T-helper 17 cell (primary cell): ENCODE data around the gene OPN1MW3. TPM values are rescaled to one million over a fixed set of nuclear protein-coding genes. Genes with fewer than 3 reads are reported as not detected.

Source experiments
- ATAC-seq: fragments of 150-1000 bp; cut with Tn5 transposase; 2 replicates; pipeline ENCODE4 v1.10.0; 2021; ENCODE audit warnings: mild to moderate bottlenecking, moderate library complexity
- DNase-seq, 3 donors: peaks; one replicate each; pipeline versions ENCODE4 v3.0.0 to v3.0.0-alpha.2; 2020 to 2021
- H3K9me3 ChIP-seq: one replicate; pipeline ENCODE4 v1.7.0; 2013; ENCODE audit warnings: low read length, mild to moderate bottlenecking; ENCODE audit not compliant: control insufficient read depth, poor library complexity, severe bottlenecking
- H3K27ac Mint-ChIP-seq: one replicate; pipeline ENCODE4 v1.8.0; 2022; ENCODE audit warnings: mild to moderate bottlenecking, moderate library complexity, mixed read lengths
- H3K27me3 Mint-ChIP-seq: one replicate; pipeline ENCODE4 v1.8.0; 2022; ENCODE audit warnings: mixed read lengths
- H3K36me3 Mint-ChIP-seq: one replicate; pipeline ENCODE4 v1.8.0; 2022; ENCODE audit warnings: low read depth, mixed read lengths
- H3K4me1 Mint-ChIP-seq: one replicate; pipeline ENCODE4 v1.8.0; 2022; ENCODE audit warnings: mild to moderate bottlenecking, mixed read lengths
- H3K4me3 Mint-ChIP-seq: one replicate; pipeline ENCODE4 v1.8.0; 2022; ENCODE audit warnings: mild to moderate bottlenecking, moderate library complexity, mixed read lengths
- total RNA-seq, 4 donors: library from RNA in 2 of 4; stranded (reverse) in 2 of 4; gene quantifications; one replicate each; pipeline ENCODE4 v1.2.3 and lab custom pipeline; 2022 to 2026

OPN1MW3 gene
- total RNA-seq, 2 donors from 2014 or later = not detected

DNA sequence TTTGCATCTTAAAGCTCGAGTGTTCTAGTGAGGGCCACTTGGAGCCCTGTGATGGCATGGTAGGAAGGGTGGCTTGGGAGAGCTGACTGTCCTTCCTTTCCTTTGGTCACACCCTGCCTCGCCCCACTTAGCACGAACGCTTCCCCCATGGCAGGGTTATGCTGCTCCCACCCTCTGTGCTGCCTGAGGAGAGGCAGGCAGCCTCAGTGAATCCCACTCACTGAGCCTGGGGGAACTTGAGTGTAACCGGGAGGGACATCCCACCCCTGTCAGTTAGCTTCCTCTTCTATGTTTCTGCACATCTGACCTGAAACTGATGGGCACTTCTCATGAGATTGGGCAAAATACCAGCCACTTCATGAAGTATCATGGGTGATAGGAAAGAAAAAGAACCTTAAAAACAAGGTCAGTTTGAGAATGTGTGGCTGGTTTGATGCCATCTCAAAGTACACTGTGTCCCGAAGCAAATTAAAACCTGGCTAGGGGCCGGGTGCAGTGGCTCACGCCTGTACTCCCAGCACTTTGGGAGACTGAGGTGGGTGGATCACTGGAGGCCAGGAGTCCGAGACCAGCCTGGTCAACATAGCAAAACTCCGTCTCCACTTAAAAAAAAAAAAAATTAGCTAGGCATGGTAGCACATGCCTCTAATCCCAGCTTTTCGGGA lies 48.3 kb downstream of the OPN1MW3 start:
- Mint-ChIP-seq H3K27me3 (no peaks in the 10 kb centered on the region), H3K4me3 (no peak overlapping the region), H3K36me3 (no peaks in the 10 kb centered on the region), H3K27ac (peak overlapping the region; percentile 27), H3K4me1 (peaks cover 12% of the 10 kb centered on the region)
- no peaks in the 10 kb centered on the region for H3K9me3 ChIP-seq
- no peak for ATAC-seq
- no peak for DNase-seq

DNA sequence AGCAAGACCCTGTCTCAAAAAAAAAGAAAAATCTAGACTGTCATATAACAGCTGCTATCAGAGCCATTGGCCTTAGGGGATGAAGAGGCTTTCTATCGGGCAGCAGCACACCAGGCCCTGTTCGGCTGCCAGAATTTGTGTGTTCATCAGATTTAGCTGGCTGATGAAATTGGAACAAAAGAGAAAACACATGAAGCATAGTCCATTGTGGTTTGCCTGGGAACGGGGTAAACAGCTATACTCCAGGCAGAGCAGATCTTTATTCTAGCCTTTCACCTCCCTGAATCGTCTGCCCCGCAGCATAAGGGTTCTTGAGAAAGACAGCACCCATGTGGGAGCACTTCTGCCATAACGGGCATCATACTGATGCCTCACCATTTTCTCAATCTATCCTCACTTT lies 49.8 kb downstream of the OPN1MW3 start:
- Mint-ChIP-seq H3K27me3 (no peaks in the 10 kb centered on the region), H3K36me3 (no peaks in the 10 kb centered on the region), H3K4me3 (no peak overlapping the region), H3K27ac (peak overlapping the region; percentile 65), H3K4me1 (peaks cover 17% of the 10 kb centered on the region)
- DNase-seq (no peak), ATAC-seq (no peak)
- no peaks in the 10 kb centered on the region for H3K9me3 ChIP-seq

DNA sequence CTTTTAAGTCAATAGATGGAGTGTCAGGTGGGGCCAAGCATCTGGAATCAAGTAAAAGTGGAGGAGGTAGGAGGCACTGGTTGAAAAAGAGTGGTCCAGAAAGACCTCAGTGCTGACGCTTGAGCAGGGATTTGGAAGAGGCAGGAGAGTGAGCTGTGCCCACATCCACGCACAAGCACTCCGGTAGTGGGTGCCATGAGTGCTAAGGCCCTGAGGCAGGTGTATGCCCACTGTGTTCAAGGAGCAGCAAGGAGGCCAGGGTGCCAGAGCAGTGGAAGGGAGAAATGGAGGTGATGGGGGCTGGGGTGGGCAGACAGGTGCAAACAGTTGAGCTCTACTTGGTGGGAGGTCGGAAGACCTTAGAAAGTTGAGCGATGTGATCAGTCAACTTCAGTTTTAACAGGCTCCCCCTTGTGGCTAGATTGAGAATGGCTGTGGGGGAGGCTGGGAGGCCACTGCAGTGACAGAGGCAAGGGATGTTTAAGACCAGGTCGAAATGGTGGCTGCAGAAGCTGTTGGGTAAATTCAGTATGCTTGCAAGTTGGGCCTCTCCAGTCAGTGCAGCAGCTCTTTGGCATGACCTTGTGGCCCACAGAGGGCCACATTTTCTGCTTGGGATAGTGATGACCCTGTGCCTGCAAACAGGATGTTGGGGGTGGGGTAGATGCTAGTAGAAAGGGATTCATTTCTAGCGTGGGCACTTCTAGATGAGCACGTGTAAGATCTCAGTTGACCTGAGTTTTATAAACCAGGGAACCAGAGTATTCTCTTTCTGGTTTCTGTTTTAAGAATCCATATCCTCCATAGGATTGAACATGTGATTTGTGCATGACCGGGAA lies 50.9 kb downstream of the OPN1MW3 start:
- DNase-seq (peak; percentile 34 to 75 (median 50)), ATAC-seq (peak; percentile 87)
- H3K36me3 Mint-ChIP-seq = no peaks in the 10 kb centered on the region
- H3K9me3 ChIP-seq = no peaks in the 10 kb centered on the region
- peak overlapping the region; percentile 65 for H3K27ac Mint-ChIP-seq
- peak overlapping the region; percentile 52 for H3K4me3 Mint-ChIP-seq
- no peaks in the 10 kb centered on the region for H3K27me3 Mint-ChIP-seq
- H3K4me1 Mint-ChIP-seq = peaks cover 22% of the 10 kb centered on the region

DNA sequence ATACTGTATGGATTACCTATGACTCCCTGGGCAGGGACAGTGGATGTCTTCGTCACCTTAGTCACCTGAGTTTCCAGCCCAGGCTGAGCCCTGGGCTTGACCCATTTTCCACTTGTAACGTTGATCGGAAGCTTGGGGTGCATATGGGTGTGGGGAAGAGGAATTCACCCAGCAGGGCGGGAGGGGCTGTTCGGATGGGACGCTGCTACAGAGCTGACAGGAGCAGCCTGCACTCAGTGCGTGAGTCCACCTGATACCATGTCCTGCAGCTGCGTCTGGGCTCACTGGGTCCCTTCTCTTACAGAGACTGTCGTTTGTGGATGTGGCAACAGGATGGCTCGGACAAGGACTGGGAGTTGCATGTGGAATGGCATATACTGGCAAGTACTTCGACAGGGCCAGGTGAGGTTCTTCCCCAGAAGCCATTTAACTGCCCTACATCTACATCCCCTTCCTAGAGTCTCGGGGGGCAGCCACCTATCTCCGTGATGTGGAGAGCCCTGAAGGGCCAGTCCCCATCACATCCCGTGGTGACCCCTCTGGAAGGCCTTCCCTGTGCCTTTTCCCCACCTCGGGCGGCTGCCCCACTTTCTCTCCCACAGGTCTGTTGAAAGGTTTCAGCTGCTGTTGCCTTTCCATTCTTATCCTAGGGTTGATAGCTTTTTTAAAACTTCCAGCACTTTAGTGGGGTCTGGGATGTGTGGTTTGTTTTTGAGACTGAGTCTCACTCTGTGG lies 51.8 kb downstream of the OPN1MW3 start:
- no peak for ATAC-seq
- Mint-ChIP-seq H3K36me3 (no peaks in the 10 kb centered on the region), H3K27ac (no peak overlapping the region), H3K4me3 (no peak overlapping the region), H3K27me3 (no peaks in the 10 kb centered on the region), H3K4me1 (peaks cover 24% of the 10 kb centered on the region)
- no peak for DNase-seq
- no peaks in the 10 kb centered on the region for H3K9me3 ChIP-seq

DNA sequence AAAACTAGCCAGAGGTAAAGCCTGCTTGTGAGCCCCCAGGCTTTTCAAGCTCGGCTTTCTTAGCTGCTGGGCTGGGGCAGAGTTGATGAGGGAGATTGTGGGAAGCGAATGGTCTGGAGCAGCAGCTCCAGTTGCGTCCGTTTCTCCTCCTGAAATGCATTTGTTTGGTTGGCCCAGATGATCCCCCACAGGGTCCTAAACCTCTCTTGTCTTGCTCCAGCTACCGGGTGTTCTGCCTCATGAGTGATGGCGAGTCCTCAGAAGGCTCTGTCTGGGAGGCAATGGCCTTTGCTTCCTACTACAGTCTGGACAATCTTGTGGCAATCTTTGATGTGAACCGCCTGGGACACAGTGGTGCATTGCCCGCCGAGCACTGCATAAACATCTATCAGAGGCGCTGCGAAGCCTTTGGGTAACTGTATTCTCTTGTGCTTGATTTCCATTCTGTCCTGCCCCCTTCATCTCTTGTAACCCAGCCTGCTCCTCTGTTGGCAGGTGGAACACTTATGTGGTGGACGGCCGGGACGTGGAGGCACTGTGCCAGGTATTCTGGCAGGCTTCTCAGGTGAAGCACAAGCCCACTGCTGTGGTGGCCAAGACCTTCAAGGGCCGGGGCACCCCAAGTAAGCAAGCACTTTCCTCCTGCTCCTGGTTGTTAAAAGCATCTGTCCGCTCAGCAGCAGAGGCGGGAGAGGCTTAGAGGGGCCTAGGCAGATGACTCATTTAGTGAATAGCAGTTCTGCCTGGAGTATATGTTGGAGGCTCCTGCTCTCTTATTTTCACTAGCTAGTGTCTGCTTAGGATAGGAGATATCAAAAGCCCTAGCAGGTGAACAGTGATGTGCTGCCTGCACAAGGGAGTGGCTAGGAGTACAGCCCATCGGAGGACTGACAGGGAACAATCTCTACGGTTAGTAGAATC lies 53.5 kb downstream of the OPN1MW3 start:
- Mint-ChIP-seq H3K27me3 (no peaks in the 10 kb centered on the region), H3K4me3 (no peak overlapping the region), H3K27ac (peak overlapping the region; percentile 21), H3K4me1 (peaks cover 24% of the 10 kb centered on the region), H3K36me3 (no peaks in the 10 kb centered on the region)
- no peaks in the 10 kb centered on the region for H3K9me3 ChIP-seq
- no peak for DNase-seq
- no peak for ATAC-seq

DNA sequence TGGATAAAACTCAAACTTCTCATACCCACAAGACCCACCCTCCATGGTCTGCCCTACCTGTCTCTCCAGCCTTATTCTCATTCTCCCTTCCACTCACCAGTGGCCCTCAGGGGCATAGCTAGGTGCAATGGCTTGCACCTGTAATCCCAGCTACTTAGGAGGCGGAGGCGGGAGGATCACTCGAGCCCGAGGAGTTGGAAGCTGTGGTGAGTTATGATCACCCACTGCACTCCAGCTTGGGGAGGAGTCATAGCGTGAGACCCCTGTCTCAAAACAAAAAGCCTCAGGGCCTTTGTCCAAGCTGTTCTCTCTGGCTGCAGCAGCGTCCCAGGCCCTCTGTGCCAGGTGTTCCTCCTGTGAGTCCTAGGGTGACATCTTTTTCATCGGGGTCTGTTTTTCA lies 54.7 kb downstream of the OPN1MW3 start:
- H3K27ac Mint-ChIP-seq = peak overlapping the region; percentile 73
- ATAC-seq (no peak), DNase-seq (no peak)
- H3K27me3 Mint-ChIP-seq = no peaks in the 10 kb centered on the region
- no peaks in the 10 kb centered on the region for H3K9me3 ChIP-seq
- H3K36me3 Mint-ChIP-seq = no peaks in the 10 kb centered on the region
- H3K4me3 Mint-ChIP-seq = no peak overlapping the region
- H3K4me1 Mint-ChIP-seq = peaks cover 24% of the 10 kb centered on the region

DNA sequence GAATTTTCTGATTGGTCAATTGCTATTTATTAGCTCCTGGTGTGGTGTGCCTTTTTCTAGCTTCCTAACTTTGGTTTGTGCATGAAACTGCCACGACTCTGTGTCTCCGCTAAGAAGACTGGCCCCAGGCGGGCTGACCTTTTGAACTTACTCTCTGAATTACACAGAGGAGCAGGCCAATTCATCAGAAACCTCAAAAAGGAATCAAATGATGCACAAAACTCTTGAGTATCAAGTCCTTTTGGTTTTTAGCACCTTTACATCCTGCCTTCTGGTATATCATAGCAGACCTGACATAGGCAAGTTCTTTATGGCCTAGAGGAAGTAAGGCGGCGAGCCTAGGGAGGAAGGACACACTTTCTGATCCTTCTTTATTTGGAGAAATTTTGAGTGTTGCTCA lies 55.8 kb downstream of the OPN1MW3 start:
- peak overlapping the region; percentile 77 for H3K27ac Mint-ChIP-seq
- peak; percentile 45 for ATAC-seq
- no peak overlapping the region for H3K4me3 Mint-ChIP-seq
- no peaks in the 10 kb centered on the region for H3K27me3 Mint-ChIP-seq
- no peaks in the 10 kb centered on the region for H3K9me3 ChIP-seq
- no peaks in the 10 kb centered on the region for H3K36me3 Mint-ChIP-seq
- H3K4me1 Mint-ChIP-seq = peaks cover 23% of the 10 kb centered on the region
- DNase-seq = no peak

DNA sequence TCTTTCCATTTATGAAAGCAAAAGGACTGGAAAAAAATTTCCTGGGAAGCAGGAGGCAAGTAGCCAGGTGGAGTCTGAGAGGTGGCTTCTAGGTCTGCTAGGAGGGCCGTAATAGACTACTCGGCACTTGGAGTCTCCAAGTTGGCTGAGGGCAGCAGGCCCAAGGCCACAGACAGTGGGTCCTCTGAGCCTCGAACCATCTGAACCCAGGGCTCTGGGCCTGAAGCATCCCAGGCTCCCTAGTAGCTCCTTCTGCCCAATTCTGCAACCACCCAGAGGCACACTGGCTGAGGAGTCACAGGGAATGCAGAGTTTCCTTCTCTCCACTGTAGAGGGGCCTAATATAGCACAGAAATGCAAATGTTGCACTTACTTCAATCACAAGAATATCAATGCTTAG lies 58.0 kb downstream of the OPN1MW3 start:
- DNase-seq = no peak
- Mint-ChIP-seq H3K4me3 (no peak overlapping the region), H3K27ac (no peak overlapping the region), H3K36me3 (no peaks in the 10 kb centered on the region), H3K4me1 (peaks cover 23% of the 10 kb centered on the region), H3K27me3 (no peaks in the 10 kb centered on the region)
- no peaks in the 10 kb centered on the region for H3K9me3 ChIP-seq
- no peak for ATAC-seq

DNA sequence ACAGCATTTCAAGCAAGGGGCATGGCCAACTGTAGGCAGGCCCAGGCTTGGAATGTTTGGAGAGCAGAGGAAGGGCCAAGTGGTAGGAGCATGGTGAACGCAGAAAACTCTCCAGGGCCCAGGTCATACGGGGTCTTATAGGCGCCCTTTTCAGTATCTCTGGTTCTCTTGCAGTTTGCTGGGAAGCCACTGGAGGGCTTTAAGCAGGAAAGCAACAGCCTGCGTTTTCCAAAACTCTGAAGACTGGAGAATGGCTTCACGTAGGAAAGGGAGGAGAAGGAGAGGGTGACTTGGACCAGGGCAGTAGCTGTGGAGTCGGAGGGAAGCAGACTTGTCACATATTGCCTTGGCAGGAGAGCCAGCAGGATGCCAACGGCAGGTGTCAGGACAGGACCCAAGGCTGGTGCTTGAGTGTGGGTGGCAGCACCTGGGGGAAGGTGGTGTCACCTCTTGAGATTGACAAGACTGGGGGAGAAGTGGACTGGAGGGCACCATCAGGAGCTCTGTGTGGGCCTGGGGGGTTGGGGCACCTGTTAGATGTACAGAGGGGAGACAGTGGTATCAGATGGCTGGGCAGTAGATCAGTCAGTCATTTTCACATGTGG lies 60.1 kb downstream of the OPN1MW3 start:
- ATAC-seq (peak; percentile 57), DNase-seq (peak in 1 of 3 donors; percentile 8)
- H3K4me3 Mint-ChIP-seq = peak overlapping the region; percentile 78
- no peaks in the 10 kb centered on the region for H3K36me3 Mint-ChIP-seq
- no peaks in the 10 kb centered on the region for H3K27me3 Mint-ChIP-seq
- no peaks in the 10 kb centered on the region for H3K9me3 ChIP-seq
- H3K27ac Mint-ChIP-seq = no peak overlapping the region
- peaks cover 24% of the 10 kb centered on the region for H3K4me1 Mint-ChIP-seq

DNA sequence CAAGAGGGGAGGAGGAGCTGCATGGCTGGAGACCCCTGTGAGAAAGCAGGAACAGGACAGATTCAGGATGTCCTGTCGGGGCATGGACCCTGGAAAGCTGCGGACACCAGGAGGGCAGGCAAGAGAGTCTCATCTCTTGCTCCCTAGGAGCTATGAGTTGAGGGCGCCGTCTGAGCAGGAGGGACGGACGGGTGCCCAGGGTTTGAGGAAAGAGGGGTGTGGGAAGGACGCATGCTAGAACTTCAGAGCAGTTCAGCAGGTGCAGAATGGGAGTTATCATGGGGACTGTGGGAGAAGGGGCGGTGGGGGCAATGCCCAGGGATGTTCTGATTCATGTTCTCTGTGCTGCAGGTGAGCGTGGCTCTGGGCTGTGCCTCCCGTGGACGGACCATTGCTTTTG lies 63.0 kb downstream of the OPN1MW3 start:
- DNase-seq = no peak
- Mint-ChIP-seq H3K27me3 (no peaks in the 10 kb centered on the region), H3K4me3 (peak overlapping the region; percentile 9), H3K36me3 (no peaks in the 10 kb centered on the region), H3K4me1 (peaks cover 17% of the 10 kb centered on the region), H3K27ac (peak overlapping the region; percentile 83)
- ATAC-seq = no peak
- no peaks in the 10 kb centered on the region for H3K9me3 ChIP-seq
